GM12865 (cell line): ENCODE data around the gene NFATC2.
A peak's percentile ranks its signal among the peaks of the same experiment; 100 is the strongest.

ENCODE experiments used
- DNase-seq: peaks from one replicate; pipeline ENCODE4 v3.0.0; 2010; ENCODE audit warnings: low read depth
- H3K4me3 ChIP-seq: 2 replicates; pipeline ENCODE4 v1.5.1; 2011; ENCODE audit warnings: mild to moderate bottlenecking, low read depth, low read length, control low read depth
- CTCF ChIP-seq: IDR thresholded peaks from 2 replicates; pipeline ENCODE4 v1.5.1; 2011; ENCODE audit warnings: low read length, control low read depth, low read depth, inconsistent platforms; ENCODE audit not compliant: insufficient read depth; ENCODE audit errors: missing control alignments

NFATC2 gene

GRCh38 chr20:51526754-51527153, 15.8 kb downstream of the NFATC2 start:
- H3K4me3 ChIP-seq: no peak overlapping the region
- TF ChIP-seq CTCF: no peak
- no peak for DNase-seq

- TF ChIP-seq CTCF: no peak
- peak overlapping the region; percentile 2 for H3K4me3 ChIP-seq
- no peak for DNase-seq
Observed at GRCh38 chr20:51526106-51526470, 16.4 kb downstream of the NFATC2 start.

GRCh38 chr20:51525241-51526105, 17.0 kb downstream of the NFATC2 start:
- DNase-seq: peak; percentile 64
- no peak for TF ChIP-seq CTCF
- peak overlapping the region; percentile 2 for H3K4me3 ChIP-seq

GRCh38 chr20:51523276-51524013, 19.1 kb downstream of the NFATC2 start:
- DNase-seq: no peak
- TF ChIP-seq CTCF: no peak
- H3K4me3 ChIP-seq: no peak overlapping the region

GRCh38 chr20:51522207-51522606, 20.3 kb downstream of the NFATC2 start:
- TF ChIP-seq CTCF: no peak
- DNase-seq: no peak
- no peak overlapping the region for H3K4me3 ChIP-seq

- no peak for TF ChIP-seq CTCF
- no peak for DNase-seq
- no peak overlapping the region for H3K4me3 ChIP-seq
Observed at GRCh38 chr20:51517839-51518238, 24.7 kb downstream of the NFATC2 start.
